HG03469 (cell line): ENCODE data around the gene SHC3.
A peak's percentile ranks its signal among the peaks of the same experiment; 100 is the strongest.

ENCODE experiments used
- ATAC-seq: cut with Tn5 transposase; IDR thresholded peaks from one replicate; pipeline ENCODE4 v1.9.1; 2021; ENCODE audit warnings: mild to moderate bottlenecking, moderate library complexity, moderate number of reproducible peaks; ENCODE audit not compliant: unreplicated experiment

SHC3 gene

GRCh38 chr9:88991066-88992034 is 187.3 kb downstream of the SHC3 start, which contains the start of gene S1PR3:
Gene S1PR3 (plus strand): TSS chr9:88991468. CDS start chr9:89001201, 9,733 bp downstream.
- no peak for ATAC-seq

GRCh38 chr9:88990729-88991065 is 187.9 kb downstream of the SHC3 start:
- ATAC-seq, result no peak

GRCh38 chr9:88990041-88990728 is 188.4 kb downstream of the SHC3 start:
- no peak for ATAC-seq

- ATAC-seq, result peak; percentile 60
Measured at GRCh38 chr9:88988796-88989641, 189.6 kb downstream of the SHC3 start.

- no peak for ATAC-seq
Measured at GRCh38 chr9:88987661-88988060, 191.0 kb downstream of the SHC3 start.

GRCh38 chr9:88986776-88987175 is 191.8 kb downstream of the SHC3 start:
- ATAC-seq, result no peak

GRCh38 chr9:88985616-88986015 is 193.0 kb downstream of the SHC3 start:
- no peak for ATAC-seq

GRCh38 chr9:88984543-88984883 is 194.1 kb downstream of the SHC3 start:
- ATAC-seq, result no peak

- no peak for ATAC-seq
Measured at GRCh38 chr9:88983865-88984542, 194.6 kb downstream of the SHC3 start.

GRCh38 chr9:88980740-88981203 is 197.8 kb downstream of the SHC3 start:
- no peak for ATAC-seq

GRCh38 chr9:88979791-88980190 is 198.8 kb downstream of the SHC3 start:
- ATAC-seq, result no peak

- no peak for ATAC-seq
Measured at GRCh38 chr9:88979021-88979420, 199.6 kb downstream of the SHC3 start.

- ATAC-seq, result no peak
Measured at GRCh38 chr9:88978034-88978433, 200.6 kb downstream of the SHC3 start.

GRCh38 chr9:88976890-88977257 is 201.7 kb downstream of the SHC3 start:
- no peak for ATAC-seq

- ATAC-seq, result no peak
Measured at GRCh38 chr9:88975966-88976889, 202.4 kb downstream of the SHC3 start.

- no peak for ATAC-seq
Measured at GRCh38 chr9:88974641-88975040, 204.0 kb downstream of the SHC3 start.

GRCh38 chr9:88973281-88974045 is 205.2 kb downstream of the SHC3 start:
- no peak for ATAC-seq

- no peak for ATAC-seq
Measured at GRCh38 chr9:88972401-88972800, 206.2 kb downstream of the SHC3 start.
